ENCODE data around the gene TRAPPC3.

DNA sequence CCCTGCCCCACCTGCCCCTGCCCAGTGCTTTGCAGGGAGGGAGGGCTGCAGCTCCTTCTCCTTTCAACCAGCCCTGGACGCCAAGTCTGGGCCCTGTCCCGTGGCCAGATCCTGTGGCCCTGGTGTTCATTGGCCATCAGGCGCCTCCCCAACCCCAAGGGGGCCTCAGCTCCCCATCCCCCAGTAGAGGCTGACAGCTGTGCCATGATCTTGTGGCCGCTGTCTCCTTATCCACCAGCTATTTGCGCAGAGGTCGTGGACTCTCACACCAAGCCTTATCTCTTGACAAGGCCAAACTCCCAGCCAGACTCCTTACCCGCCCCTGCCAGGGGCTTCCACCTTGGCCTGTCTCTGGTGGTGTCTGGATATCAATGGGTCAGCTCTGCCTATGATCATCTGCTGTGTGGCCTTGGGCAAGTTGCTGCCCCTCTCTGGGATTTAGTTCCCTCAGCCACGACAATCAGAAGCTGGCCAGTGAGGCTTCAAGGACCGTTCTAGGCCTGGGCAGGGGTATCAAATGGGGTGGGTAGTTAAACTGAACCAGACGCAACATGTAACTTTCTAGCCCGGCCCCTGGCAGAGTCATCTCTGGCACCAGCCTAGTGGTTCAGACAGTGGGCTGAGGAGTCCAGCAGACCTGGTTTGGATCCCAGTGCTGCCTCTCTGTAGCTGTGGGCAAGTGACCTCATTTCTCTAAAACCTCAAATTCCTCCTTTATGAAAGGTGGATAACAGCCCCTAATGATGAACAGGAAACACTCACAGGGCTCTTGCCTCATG is 21.0 kb downstream of the TRAPPC3 start:
- TF ChIP-seq, protein P1, sequence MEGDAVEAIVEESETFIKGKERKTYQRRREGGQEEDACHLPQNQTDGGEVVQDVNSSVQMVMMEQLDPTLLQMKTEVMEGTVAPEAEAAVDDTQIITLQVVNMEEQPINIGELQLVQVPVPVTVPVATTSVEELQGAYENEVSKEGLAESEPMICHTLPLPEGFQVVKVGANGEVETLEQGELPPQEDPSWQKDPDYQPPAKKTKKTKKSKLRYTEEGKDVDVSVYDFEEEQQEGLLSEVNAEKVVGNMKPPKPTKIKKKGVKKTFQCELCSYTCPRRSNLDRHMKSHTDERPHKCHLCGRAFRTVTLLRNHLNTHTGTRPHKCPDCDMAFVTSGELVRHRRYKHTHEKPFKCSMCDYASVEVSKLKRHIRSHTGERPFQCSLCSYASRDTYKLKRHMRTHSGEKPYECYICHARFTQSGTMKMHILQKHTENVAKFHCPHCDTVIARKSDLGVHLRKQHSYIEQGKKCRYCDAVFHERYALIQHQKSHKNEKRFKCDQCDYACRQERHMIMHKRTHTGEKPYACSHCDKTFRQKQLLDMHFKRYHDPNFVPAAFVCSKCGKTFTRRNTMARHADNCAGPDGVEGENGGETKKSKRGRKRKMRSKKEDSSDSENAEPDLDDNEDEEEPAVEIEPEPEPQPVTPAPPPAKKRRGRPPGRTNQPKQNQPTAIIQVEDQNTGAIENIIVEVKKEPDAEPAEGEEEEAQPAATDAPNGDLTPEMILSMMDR (IDR thresholded peaks at IDR 0.05), result no peak
- no peak for TF ChIP-seq POLR2A (IDR thresholded peaks at IDR 0.05)

All from body of pancreas (tissue), 4 donors.